Activated naive CD8-positive, alpha-beta T cell (primary cell): ENCODE data around the gene MIEF2.

Experiments
- H3K27ac Mint-ChIP-seq: one replicate; pipeline ENCODE4 v1.8.0; 2021; ENCODE audit warnings: mixed read lengths
- H3K27me3 Mint-ChIP-seq: one replicate; pipeline ENCODE4 v1.8.0; 2021; ENCODE audit warnings: mixed read lengths
- H3K36me3 Mint-ChIP-seq: one replicate; pipeline ENCODE4 v1.8.0; 2021; ENCODE audit warnings: mixed read lengths
- H3K4me1 Mint-ChIP-seq: one replicate; pipeline ENCODE4 v1.8.0; 2021; ENCODE audit warnings: low read depth, mixed read lengths
- H3K4me3 Mint-ChIP-seq: one replicate; pipeline ENCODE4 v1.8.0; 2021; ENCODE audit warnings: mild to moderate bottlenecking, mixed read lengths
- H3K9me3 Mint-ChIP-seq: one replicate; pipeline ENCODE4 v1.8.0; 2021; ENCODE audit warnings: low read depth, mixed read lengths

MIEF2 gene

DNA sequence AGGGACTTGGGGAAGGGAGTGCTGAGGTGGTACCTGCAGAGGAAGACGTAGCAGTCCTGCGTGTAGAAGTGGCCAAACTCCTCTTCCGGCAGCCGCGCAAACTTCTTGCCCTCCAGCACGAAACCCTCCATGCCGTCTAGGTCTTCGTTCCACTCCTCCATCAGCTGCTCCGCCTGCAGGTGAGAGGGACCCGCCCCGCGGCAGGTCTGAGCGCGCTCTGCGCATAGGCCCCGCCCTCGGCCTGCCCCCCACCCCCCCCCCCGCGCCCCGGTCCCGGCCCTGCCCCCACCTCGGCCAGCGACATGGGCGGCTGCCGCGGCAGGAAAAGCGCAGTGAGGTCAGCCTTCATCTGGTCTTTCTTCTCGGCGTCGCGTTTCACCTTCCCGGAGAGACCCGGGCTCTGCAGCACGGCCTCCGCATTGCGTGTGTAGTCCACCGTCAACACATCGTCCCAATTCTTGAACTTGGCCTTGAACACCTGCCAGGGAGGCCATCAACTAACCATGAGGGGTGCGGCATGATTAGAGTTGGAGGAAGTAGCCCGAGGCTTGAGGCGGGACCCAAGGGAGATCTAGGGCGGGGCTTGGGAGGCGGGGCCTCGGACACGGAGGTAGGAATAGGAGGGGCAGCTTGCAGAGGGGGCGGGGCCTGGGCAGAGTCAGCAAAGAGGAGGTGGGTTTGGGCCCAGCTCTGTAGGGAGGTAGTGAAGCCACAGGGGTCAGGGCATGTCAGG is 13.4 kb upstream of the MIEF2 start:
- Mint-ChIP-seq H3K27ac (no peak overlapping the region), H3K4me1 (peaks cover 4% of the 10 kb centered on the region), H3K4me3 (no peak overlapping the region), H3K9me3 (no peaks in the 10 kb centered on the region), H3K27me3 (no peaks in the 10 kb centered on the region), H3K36me3 (no peaks in the 10 kb centered on the region)

DNA sequence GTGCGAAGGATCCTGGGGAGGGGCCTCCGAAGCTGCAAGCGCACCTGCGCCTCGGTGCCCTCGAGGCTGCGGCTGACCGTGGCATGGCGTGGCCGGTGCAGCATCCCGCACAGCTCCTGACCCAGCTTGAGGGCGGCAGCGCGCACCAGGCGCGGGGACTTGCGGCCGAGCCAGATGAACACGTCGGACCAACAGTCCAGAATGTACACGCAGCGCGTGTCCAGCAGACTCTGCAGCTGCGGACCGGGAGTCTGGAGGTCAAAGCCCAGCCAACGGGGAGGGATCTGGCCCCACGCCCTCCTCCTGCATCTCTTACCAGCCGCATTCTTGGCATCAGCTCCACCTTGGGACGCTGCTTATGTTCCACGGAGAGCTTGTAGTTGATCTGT is 12.9 kb upstream of the MIEF2 start:
- H3K4me3 Mint-ChIP-seq, result no peak overlapping the region
- H3K4me1 Mint-ChIP-seq, result peaks cover 4% of the 10 kb centered on the region
- no peaks in the 10 kb centered on the region for H3K36me3 Mint-ChIP-seq
- no peaks in the 10 kb centered on the region for H3K27me3 Mint-ChIP-seq
- H3K27ac Mint-ChIP-seq, result no peak overlapping the region
- no peaks in the 10 kb centered on the region for H3K9me3 Mint-ChIP-seq

DNA sequence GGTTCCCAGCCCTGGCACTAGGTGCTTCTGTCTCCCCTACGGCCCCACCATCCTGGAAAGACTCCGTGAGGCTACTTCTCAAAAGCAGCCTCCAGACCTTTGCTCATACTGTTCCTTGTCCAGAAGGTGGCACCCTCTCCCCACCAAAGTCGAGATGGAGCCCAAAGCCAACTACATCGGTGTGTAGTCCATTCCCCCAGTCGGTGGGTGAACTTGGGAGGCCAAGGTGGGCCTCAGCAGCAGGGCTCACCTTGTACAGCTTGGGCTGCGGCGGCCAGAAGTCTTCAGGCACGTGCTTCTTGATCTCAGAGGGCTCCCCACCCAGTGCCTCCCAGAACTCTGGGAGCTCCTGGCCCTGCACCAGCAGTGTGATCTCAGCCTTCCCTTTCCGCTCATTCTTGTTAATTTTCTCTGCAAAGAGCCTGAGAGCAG is 12.1 kb upstream of the MIEF2 start:
- H3K27me3 Mint-ChIP-seq, result no peaks in the 10 kb centered on the region
- peaks cover 4% of the 10 kb centered on the region for H3K4me1 Mint-ChIP-seq
- H3K4me3 Mint-ChIP-seq, result no peak overlapping the region
- H3K27ac Mint-ChIP-seq, result peak overlapping the region; percentile 75
- no peaks in the 10 kb centered on the region for H3K9me3 Mint-ChIP-seq
- H3K36me3 Mint-ChIP-seq, result no peaks in the 10 kb centered on the region

DNA sequence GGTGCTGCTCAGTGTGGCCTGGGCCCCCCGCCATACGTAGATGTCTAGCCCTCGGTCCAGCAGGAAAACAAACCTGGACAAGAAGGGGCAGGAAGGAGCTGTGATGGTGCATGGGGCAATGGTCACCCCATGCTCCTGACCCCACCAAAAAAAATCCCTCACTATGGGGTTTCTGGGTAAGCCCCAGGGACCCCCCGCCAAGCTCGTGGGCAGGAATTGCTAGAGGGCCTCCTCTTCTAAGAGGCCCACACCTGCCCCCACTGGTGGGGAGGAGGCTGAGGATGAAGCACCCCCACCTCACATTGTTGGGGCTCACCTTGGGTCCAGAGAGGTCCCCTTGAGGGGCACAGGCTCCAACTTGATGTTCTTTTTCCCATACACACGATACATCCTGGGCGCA is 11.7 kb upstream of the MIEF2 start:
- Mint-ChIP-seq H3K4me1 (peaks cover 4% of the 10 kb centered on the region), H3K36me3 (no peaks in the 10 kb centered on the region), H3K27ac (no peak overlapping the region), H3K27me3 (no peaks in the 10 kb centered on the region), H3K4me3 (no peak overlapping the region), H3K9me3 (no peaks in the 10 kb centered on the region)

DNA sequence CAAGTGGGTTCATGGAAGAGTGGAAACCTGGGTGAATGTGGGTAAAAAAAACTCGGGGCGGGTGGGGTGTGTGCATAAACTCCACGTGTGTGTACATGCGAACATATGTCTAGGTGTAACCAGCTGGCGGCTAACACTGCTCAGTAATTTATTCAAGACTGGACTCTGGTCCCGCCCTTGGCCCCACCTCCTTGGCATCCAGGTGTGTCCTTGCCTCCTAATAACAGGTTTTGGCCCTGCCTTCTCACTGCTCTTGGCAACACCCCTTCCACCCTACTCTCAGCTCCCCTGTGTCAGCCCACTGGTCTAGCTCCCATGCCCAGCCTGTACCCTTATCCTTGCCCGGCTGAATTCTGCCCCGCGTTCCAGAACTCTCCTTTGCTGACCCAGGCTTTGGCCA is 10.2 kb upstream of the MIEF2 start:
- no peaks in the 10 kb centered on the region for H3K9me3 Mint-ChIP-seq
- no peaks in the 10 kb centered on the region for H3K27me3 Mint-ChIP-seq
- no peak overlapping the region for H3K27ac Mint-ChIP-seq
- H3K36me3 Mint-ChIP-seq, result no peaks in the 10 kb centered on the region
- no peak overlapping the region for H3K4me3 Mint-ChIP-seq
- H3K4me1 Mint-ChIP-seq, result peaks cover 4% of the 10 kb centered on the region

DNA sequence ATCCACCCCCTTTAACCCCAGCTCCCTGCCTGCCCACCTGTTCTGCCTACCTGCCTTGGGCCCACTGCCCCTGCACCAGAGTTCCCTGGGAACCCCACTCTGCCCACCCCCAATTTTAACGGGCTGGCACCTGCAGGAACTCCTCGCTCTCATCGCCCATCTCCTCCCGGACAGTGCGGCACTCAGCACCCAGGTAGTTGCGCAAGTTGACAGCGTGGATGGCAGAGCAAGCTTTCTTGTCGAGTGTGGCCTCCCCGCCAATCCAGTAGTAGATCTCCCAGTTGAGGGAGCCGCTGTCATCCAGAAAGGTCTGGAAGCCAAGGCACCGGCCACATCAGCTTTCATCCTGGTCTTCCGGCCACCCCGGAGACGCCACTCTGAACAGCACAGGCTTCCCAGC is 9.8 kb upstream of the MIEF2 start:
- Mint-ChIP-seq H3K9me3 (no peaks in the 10 kb centered on the region), H3K27ac (no peak overlapping the region), H3K36me3 (no peaks in the 10 kb centered on the region), H3K4me3 (no peak overlapping the region), H3K4me1 (peaks cover 5% of the 10 kb centered on the region), H3K27me3 (no peaks in the 10 kb centered on the region)

DNA sequence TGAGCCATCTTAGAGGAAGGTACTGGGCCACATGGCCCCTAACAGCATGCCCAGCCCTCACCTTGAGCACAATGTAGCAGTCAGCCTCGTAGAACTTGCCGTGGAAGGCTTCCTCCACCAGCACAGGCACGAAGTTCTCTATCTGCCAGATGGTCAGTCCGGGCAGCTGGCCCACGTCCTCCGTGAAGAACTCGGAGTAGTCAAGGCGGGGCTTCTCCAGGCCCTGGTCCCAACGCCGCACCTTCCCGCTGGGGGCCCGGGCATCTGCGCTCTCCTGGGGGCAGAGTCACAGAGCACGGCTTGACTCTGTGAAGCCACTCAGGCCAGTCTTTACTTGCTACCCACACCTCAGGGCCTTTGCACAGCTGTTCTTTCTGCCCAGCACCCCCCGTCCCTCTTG is 9.3 kb upstream of the MIEF2 start:
- Mint-ChIP-seq H3K27me3 (no peaks in the 10 kb centered on the region), H3K4me3 (no peak overlapping the region), H3K36me3 (no peaks in the 10 kb centered on the region), H3K27ac (no peak overlapping the region), H3K9me3 (no peaks in the 10 kb centered on the region), H3K4me1 (peaks cover 10% of the 10 kb centered on the region)

DNA sequence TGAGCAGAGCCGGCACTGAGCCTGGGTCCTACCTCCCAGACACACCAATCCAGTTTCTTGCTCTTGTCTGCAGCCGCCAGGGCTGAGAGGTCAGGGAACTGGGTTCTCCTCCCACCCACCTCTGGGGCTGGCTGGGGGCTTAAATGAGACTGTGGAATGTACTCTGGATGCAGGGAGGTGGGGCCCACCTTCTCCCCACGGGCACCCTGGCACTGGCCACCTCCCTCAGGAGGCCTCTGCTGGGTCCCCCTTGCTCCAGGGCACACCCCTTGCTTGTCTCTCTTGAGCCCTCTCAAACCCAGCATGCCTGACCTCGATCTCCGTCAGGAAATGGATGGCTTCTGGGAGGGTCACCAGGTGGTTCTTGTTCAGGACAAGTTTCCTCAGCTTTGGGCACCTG is 8.3 kb upstream of the MIEF2 start:
- Mint-ChIP-seq H3K36me3 (no peaks in the 10 kb centered on the region), H3K4me3 (no peak overlapping the region)

DNA sequence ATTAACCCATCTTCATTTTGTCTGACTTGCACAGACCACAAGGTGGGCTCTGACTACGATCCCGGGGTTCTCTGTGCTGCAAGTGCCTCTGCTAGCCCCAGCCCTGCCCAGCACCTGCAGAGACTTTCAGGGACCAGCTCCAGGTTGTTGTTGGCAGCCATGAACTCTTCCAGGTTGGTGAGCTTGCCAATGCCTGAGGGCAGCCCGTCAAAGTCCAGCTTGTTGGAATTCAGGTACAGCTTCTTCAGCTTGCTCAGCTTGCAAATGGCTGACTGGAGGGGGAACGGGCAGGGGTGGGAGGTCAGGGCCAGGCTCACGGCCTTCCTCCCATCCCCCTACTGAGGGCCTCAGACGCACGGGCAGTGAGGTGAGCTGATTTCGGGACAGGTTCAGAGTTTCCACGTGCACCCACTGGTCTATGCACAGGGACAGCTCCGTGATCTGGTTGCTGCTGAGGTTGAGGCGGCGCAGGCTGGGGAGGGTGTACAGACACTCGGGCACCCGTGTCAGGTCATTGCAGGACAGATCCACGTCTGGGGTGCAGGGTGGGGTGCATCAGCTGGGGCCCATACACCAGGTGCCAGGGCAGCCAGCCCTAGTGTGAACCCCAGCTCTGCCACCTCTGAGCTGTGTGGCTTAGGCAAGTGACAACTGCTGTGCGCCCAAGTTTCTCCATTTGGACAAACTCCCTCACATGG is 7.1 kb upstream of the MIEF2 start:
- H3K4me3 Mint-ChIP-seq, result no peak overlapping the region
- no peaks in the 10 kb centered on the region for H3K36me3 Mint-ChIP-seq
- peaks cover 21% of the 10 kb centered on the region for H3K4me1 Mint-ChIP-seq
- H3K27ac Mint-ChIP-seq, result no peak overlapping the region
- no peaks in the 10 kb centered on the region for H3K27me3 Mint-ChIP-seq
- no peaks in the 10 kb centered on the region for H3K9me3 Mint-ChIP-seq

More for the DNA sequence above, 8.3 kb upstream of the MIEF2 start:
- no peak overlapping the region for H3K27ac Mint-ChIP-seq
- H3K27me3 Mint-ChIP-seq, result no peaks in the 10 kb centered on the region
- peaks cover 19% of the 10 kb centered on the region for H3K4me1 Mint-ChIP-seq
- no peaks in the 10 kb centered on the region for H3K9me3 Mint-ChIP-seq

DNA sequence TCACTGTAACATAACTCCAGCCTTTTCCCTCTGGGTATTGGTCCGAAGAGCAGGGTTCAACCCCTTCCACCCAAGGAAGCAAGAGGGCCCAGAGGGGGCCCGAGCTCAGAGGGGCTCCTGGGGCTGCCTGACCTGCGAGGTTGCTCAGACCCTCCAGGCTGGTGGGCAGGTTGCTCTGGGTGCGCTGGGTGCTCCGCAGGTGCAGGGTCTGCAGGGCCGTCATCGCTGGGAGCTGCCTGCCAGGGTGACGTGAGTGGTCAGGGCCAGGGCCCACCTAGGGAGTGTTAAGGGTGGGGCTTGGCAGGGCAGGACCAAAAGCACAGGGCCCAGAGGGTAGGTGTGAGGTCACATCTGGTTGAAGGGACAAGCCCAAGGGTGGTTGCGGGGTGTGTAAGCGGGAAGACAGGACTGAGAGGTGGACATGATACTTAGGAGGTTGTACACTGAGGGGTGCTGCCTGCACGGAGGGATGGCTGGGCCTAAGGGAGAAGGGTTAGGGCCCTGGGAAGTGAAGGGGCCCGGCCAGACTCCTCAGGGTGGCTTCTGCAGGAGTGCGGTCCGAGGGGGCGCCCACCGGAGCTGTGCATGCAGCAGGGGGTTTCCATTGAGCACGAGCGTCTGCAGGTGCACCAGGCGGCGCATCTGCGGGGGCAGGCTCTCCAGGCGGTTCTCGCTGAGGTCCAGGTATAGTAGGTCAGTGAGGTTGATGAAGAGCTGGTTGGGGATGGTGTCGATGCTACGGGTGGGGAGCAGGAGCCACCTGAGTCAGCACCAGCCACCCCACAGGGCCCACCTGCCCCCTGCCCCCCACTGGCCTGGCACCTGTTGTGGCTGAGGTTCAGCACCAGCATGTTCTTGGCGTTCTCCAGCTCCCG is 6.3 kb upstream of the MIEF2 start:
- Mint-ChIP-seq H3K27me3 (no peaks in the 10 kb centered on the region), H3K4me3 (no peak overlapping the region), H3K36me3 (no peaks in the 10 kb centered on the region), H3K4me1 (peaks cover 21% of the 10 kb centered on the region), H3K9me3 (no peaks in the 10 kb centered on the region), H3K27ac (no peak overlapping the region)

DNA sequence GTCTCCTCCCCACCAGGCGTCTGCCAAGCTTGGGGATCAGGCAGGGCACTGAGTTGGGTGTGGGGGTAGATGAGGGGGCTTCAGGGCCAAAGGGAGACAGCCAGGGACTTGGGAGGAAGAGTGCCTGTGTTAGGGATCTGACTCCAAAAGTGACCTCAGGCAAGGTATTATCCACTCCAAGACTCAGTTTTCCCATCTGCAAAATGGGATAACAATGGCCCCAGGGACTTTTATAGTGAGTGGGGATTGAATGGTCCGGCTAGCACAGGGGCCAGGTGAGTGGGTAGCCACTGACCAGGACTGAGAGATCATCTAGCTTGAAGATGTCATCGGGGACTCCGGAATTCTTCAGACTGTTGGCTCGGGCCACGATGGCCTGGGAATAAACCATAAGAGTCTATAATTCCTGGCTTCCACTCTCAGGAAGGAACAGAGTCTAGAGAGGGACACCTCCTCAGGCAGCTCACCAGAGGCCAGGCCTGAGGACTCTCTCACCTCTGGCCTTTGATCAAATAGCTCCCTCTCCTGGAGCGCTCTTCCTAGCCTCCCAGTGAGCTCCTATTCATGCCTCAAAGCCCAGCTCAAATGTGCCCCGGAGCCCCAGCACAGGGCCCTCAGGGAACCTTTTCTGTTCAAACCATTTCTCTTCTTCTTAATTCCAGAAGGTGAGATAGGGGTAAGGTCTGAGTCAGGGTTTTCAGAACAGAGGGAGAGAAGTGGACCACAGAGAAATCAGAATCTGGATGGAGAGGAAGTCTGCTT is 5.4 kb upstream of the MIEF2 start:
- H3K9me3 Mint-ChIP-seq, result no peaks in the 10 kb centered on the region
- H3K4me3 Mint-ChIP-seq, result peak overlapping the region; percentile 13
- no peaks in the 10 kb centered on the region for H3K36me3 Mint-ChIP-seq
- peaks cover 27% of the 10 kb centered on the region for H3K4me1 Mint-ChIP-seq
- no peak overlapping the region for H3K27ac Mint-ChIP-seq
- H3K27me3 Mint-ChIP-seq, result no peaks in the 10 kb centered on the region

DNA sequence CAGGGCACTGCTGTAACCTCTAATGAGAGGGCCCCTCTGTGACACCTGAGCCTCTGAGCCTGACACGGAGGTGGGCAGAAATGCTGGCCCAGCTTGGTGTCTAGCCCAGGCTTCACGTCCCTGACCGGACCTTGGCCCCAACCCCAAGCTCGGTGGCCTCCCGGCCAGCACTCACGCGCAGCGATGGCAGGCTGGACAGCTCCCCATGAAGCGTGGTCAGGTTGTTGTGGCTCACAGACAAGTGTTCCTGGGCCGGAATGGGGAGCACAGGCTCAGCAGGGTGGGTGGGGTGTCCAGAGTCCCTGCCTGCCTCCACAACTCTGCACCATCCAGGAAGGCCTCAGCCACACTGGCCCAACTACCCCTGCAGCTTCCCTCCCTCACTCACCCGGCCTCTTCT is 4.1 kb upstream of the MIEF2 start:
- H3K27me3 Mint-ChIP-seq, result no peaks in the 10 kb centered on the region

DNA sequence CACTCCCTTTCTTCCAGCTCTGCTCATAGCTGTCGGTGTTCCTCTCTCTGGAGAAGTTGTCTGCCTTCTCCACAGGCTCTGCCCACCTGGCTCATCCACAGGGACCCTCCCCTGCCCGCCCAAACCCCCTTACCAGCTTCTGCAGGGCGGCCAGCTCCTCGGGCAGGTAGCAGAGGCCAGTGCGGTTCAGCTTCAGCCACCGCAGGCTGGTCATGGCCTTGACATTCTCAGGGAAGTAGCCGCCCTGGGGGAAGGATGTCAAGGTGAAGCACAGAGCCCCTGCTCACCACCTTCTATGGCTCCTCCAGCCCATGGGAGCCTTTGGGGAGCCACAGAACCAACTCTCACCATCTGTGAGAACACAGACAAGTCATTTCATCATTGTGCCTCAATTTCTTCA is 3.7 kb upstream of the MIEF2 start:
- H3K27ac Mint-ChIP-seq, result peak overlapping the region; percentile 16
- no peaks in the 10 kb centered on the region for H3K36me3 Mint-ChIP-seq
- peaks cover 33% of the 10 kb centered on the region for H3K4me1 Mint-ChIP-seq
- peak overlapping the region; percentile 98 for H3K4me3 Mint-ChIP-seq
- no peaks in the 10 kb centered on the region for H3K9me3 Mint-ChIP-seq
- H3K27me3 Mint-ChIP-seq, result no peaks in the 10 kb centered on the region

More for the DNA sequence above, 4.1 kb upstream of the MIEF2 start:
- peaks cover 29% of the 10 kb centered on the region for H3K4me1 Mint-ChIP-seq
- H3K27ac Mint-ChIP-seq, result no peak overlapping the region
- H3K36me3 Mint-ChIP-seq, result no peaks in the 10 kb centered on the region
- H3K9me3 Mint-ChIP-seq, result no peaks in the 10 kb centered on the region
- peak overlapping the region; percentile 44 for H3K4me3 Mint-ChIP-seq

DNA sequence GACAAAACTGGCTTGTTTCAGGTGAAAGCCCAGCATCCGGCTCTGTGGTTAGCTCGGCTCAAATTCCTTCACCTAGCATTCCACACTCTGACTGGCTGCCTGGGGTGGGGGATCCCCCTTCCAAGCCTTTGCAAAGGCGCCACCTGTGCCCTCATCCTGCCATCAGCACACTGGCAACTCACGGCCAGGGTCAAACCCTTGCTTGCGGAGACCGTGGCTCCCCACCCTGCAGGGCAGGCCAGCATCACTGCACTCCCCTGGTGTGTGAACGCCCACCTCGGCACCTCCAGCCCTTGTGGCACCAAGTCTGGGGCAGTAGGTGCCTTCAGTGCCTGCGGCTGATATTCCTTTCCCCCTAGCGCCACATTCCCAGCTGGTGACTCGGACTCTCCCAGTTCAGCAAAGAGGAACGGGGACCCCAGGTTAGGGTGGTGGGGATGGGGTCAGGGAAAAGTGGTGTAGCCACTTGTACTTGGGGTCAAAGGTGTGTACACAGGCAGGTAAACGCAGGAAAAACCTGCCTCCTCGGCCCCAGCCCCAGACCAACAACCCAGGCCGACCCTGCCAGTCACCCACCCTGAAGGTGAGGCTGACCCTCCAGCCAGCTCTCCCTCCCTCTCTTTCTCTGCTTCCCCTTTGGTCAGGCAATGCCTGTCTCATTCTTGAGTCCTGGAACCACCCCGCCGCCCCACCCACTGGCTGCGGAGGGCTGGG is 3.0 kb upstream of the MIEF2 start:
- Mint-ChIP-seq H3K27ac (peak overlapping the region; percentile 93), H3K36me3 (no peaks in the 10 kb centered on the region), H3K4me3 (peak overlapping the region; percentile 98), H3K4me1 (peaks cover 37% of the 10 kb centered on the region), H3K9me3 (no peaks in the 10 kb centered on the region), H3K27me3 (no peaks in the 10 kb centered on the region)
